GM12864 (cell line): ENCODE data around the gene MCAT.
"Not testable (repeated sequence)": the region's sequence is repeated elsewhere in the genome, so short reads cannot be mapped to it uniquely, and the experiment has no call there.

Experiments
- DNase-seq: peaks from one replicate; pipeline ENCODE4 v3.0.0-alpha.2; 2011; ENCODE audit warnings: low read depth
- H3K4me3 ChIP-seq: 2 replicates; pipeline ENCODE4 v1.5.1; 2011; ENCODE audit warnings: mild to moderate bottlenecking, low read depth, low read length, control low read depth
- TF ChIP-seq, protein P1 (sequence below): IDR thresholded peaks from 2 replicates; pipeline ENCODE4 v1.5.1; 2011; ENCODE audit warnings: low read depth, mild to moderate bottlenecking, moderate library complexity, low read length, control low read depth, inconsistent platforms; ENCODE audit errors: missing control alignments

The MCAT gene

DNA sequence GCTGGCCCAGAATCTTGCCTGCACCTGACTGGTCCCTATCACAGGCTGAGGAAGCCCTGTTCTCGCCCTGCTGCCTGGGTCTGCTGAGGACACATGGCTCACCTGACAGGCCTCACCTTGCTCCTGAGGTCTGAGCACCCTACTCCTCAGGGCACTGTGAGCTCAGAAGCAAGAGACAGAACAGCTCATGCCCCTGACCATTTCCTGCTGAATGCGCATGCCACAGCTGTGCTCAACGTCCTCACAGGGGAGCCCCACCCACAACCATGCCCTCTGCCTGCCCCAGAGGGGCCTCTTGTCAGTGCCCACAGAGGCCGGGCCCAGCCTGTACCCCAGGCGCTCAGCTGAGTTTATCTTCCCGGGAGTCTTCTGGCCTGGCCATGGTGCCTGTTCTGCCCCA, 5.4 kb upstream of the MCAT start:
- TF ChIP-seq, protein P1, sequence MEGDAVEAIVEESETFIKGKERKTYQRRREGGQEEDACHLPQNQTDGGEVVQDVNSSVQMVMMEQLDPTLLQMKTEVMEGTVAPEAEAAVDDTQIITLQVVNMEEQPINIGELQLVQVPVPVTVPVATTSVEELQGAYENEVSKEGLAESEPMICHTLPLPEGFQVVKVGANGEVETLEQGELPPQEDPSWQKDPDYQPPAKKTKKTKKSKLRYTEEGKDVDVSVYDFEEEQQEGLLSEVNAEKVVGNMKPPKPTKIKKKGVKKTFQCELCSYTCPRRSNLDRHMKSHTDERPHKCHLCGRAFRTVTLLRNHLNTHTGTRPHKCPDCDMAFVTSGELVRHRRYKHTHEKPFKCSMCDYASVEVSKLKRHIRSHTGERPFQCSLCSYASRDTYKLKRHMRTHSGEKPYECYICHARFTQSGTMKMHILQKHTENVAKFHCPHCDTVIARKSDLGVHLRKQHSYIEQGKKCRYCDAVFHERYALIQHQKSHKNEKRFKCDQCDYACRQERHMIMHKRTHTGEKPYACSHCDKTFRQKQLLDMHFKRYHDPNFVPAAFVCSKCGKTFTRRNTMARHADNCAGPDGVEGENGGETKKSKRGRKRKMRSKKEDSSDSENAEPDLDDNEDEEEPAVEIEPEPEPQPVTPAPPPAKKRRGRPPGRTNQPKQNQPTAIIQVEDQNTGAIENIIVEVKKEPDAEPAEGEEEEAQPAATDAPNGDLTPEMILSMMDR, result no peak
- DNase-seq, result no peak
- H3K4me3 ChIP-seq, result no peak overlapping the region

DNA sequence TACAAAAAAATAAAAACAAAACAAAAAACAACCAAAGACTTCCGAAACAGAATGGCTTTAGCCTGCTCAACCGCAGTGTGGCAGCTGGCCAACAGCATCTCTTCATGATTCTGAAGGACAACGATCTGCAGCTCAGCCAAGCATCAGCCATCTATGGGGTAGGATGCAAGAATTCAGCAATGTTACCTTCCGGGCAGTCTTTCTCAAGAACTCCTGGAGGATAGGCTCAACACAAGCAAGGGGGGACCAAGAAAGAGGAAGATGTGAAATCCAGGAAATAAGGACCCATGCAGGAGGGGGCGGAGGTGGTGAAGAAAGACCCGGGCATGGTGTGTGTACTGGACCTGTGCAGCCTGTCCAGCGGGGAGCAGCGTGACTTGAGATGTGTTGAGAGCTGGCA, 4.6 kb upstream of the MCAT start:
- TF ChIP-seq, protein P1, result no peak
- DNase-seq, result peak; percentile 46
- H3K4me3 ChIP-seq, result peak overlapping the region; percentile 37; the same call in 1 of the 2 replicates

DNA sequence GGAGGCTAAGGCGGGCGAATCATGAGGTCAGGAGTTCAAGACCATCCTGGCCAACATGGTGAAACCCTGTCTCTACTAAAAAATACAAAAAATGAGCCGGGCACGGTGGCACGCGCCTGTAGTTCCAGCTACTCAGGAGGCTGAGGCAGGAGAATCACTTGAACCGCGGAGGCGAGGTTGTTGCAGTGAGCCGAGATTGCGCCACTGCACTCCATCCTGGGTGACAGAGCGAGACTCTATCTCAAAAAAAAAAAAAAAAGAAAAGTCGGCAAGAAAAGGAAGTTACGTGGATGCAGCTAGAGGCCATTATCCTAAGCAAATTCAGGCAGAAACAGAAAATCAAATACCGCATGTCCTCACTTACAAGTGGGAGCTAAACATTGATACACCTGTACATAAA, 3.1 kb upstream of the MCAT start:
- not testable (repeated sequence) for H3K4me3 ChIP-seq, DNase-seq

DNA sequence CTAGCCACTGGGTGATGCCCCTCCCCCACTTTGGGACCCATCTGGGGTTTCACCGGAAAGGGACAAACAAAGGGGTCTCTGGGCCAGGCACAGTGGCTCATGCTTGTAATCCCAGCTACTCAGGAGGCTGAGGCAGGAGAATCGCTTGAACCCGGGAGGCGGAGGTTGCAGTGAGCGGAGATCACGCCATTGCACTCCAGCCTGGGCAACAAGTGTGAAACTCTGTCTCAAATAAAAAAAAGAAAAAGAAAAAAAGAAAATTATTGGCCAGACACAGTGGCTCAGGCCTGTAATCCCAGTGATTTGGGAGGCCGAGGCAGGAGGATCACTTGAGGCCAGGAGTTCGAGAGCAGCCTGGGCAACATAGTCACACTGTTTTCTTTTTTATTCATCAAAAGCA, 2.2 kb upstream of the MCAT start:
- DNase-seq, H3K4me3 ChIP-seq: not testable (repeated sequence)

DNA sequence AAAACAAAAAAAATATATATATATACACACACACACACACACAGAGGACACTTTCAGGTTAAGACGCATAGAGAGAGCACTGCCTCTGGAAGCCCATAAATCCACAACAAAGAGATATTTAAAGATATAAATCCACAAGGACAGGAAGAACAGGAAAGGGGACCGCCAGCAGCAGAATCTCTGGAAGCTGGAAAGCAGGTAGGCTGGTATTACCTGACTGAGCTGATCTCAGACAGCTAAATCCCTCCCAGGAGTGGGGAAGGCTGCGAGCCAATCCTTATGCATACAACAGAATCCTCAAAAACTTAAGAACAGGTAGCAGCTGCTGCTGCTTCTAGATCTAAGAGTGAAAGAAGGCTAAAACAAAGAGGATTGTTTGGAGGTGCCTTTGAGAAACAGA, 1.8 kb upstream of the MCAT start:
- TF ChIP-seq, protein P1, result no peak
- no peak for DNase-seq
- H3K4me3 ChIP-seq, result no peak overlapping the region

DNA sequence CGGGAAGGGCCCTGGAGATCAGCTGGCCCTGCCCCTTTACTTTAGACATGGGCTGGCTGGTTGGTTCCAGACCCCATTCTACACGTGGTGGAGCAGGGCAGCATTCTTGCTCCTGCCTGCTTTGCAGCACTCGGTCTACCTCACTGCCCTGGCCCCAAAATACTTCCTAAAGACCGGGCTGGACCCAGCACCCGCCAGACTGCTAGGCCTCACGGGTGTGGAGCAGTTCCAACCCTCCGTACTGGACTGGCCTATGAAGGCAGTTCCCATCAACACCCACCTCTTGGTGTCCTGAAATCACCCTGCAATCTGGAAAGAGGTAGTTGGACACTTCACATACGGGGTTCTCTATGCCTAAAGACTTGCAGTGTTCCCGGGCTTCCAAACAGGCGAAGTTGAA, 6.4 kb downstream of the MCAT start:
- no peak for DNase-seq
- H3K4me3 ChIP-seq, result no peak overlapping the region
- TF ChIP-seq, protein P1, result no peak

DNA sequence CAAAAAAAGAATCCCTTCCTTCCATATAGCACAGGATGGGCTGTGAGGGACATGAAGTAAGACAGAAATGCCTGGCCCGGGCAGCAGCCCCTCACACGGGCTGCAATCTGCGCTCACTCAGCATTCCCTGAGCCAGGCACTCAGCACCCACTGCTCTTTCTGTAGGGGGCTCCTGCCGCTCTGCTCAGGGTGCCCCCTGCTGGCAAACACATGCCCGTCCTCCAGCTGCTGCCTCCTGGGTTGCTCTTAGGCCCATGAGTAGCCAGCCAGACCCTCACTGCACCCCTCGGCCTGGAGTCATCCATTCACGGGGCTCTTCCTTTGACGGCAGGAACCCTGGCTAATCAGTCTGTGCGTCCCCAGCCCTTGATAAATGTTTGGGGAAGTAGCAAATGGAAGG, 6.9 kb downstream of the MCAT start:
- TF ChIP-seq, protein P1, result peak; percentile 89
- DNase-seq, result no peak
- no peak overlapping the region for H3K4me3 ChIP-seq

DNA sequence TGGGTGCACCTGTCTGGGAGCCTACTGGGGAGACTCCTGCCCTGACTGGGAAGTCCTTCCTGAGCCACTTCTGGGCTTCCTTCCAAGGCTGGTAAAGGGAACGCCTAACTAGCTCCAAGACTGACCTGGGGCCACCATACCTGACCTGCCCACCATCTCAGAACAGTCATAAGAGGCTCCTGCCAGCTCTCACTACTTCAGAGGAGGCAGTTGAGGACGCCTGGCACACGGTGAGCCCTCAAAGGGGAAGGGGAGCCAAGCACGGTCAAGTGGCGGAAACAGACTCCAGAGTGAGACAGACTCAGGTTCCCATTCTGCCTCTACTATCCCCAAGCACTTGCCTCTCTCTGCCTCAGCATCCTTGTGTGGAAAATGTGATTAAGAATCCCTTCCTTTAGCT, 7.6 kb downstream of the MCAT start:
- DNase-seq, result no peak
- TF ChIP-seq, protein P1, result no peak
- H3K4me3 ChIP-seq, result no peak overlapping the region
